ENCODE results near the gene ARFIP2. TPM values are rescaled to one million over a fixed set of nuclear protein-coding genes. Genes with fewer than 3 reads are reported as not detected.
A peak's percentile ranks its signal among the peaks of the same experiment; 100 is the strongest.

The ARFIP2 gene
- total RNA-seq, 1 donor from 2014 or later, result 46.6 TPM

GRCh38 chr11:6481924-6482275 lies 769 bp upstream of the ARFIP2 start:
- DNase-seq, result peak; percentile 35

GRCh38 chr11:6480299-6480914 lies 724 bp downstream of the ARFIP2 start:
- no peak for DNase-seq

GRCh38 chr11:6476571-6476970 lies 4.6 kb downstream of the ARFIP2 start:
- DNase-seq, result no peak

GRCh38 chr11:6475936-6476335 lies 5.2 kb downstream of the ARFIP2 start:
- no peak for DNase-seq

GRCh38 chr11:6474806-6475500 lies 6.2 kb downstream of the ARFIP2 start:
- no peak for DNase-seq

GRCh38 chr11:6474413-6474792 lies 6.7 kb downstream of the ARFIP2 start:
- no peak for DNase-seq

GRCh38 chr11:6473451-6474412 lies 7.4 kb downstream of the ARFIP2 start, which contains the start of gene TRIM3:
Gene TRIM3, minus strand, starts transcription at chr11:6473941. Its CDS starts 8,246 bp downstream, at chr11:6465695.
- peak; percentile 91 for DNase-seq

GRCh38 chr11:6472934-6473333 lies 8.2 kb downstream of the ARFIP2 start:
- DNase-seq, result no peak

- no peak for DNase-seq
Observed at GRCh38 chr11:6469599-6469998, 11.5 kb downstream of the ARFIP2 start.

GRCh38 chr11:6468712-6469495 lies 12.2 kb downstream of the ARFIP2 start:
- peak; percentile 94 for DNase-seq

- no peak for DNase-seq
Observed at GRCh38 chr11:6459099-6459450, 22.1 kb downstream of the ARFIP2 start.

- no peak for DNase-seq
Observed at GRCh38 chr11:6458352-6459098, 22.6 kb downstream of the ARFIP2 start.

GRCh38 chr11:6457581-6458320 lies 23.4 kb downstream of the ARFIP2 start:
- DNase-seq, result no peak

GRCh38 chr11:6456361-6457073 lies 24.6 kb downstream of the ARFIP2 start:
- no peak for DNase-seq

- no peak for DNase-seq
Observed at GRCh38 chr11:6455070-6455469, 26.1 kb downstream of the ARFIP2 start.

- no peak for DNase-seq
Observed at GRCh38 chr11:6453152-6453551, 28.0 kb downstream of the ARFIP2 start.

GRCh38 chr11:6452219-6452618 lies 28.9 kb downstream of the ARFIP2 start:
- no peak for DNase-seq

- DNase-seq, result no peak
Observed at GRCh38 chr11:6448574-6448973, 32.6 kb downstream of the ARFIP2 start.

- DNase-seq, result peak; percentile 74
Observed at GRCh38 chr11:6443269-6444003, 37.7 kb downstream of the ARFIP2 start.

- no peak for DNase-seq
Observed at GRCh38 chr11:6442441-6442840, 38.7 kb downstream of the ARFIP2 start.

Data from dermis blood vessel endothelial cell (primary cell).